GM18517 (cell line): ENCODE measurements around the gene AKT3.

Source experiments
- ATAC-seq: cut with Tn5 transposase; IDR thresholded peaks from one replicate; pipeline ENCODE4 v1.9.1; 2021; ENCODE audit warnings: mild to moderate bottlenecking, moderate library complexity; ENCODE audit not compliant: unreplicated experiment

AKT3 gene

DNA sequence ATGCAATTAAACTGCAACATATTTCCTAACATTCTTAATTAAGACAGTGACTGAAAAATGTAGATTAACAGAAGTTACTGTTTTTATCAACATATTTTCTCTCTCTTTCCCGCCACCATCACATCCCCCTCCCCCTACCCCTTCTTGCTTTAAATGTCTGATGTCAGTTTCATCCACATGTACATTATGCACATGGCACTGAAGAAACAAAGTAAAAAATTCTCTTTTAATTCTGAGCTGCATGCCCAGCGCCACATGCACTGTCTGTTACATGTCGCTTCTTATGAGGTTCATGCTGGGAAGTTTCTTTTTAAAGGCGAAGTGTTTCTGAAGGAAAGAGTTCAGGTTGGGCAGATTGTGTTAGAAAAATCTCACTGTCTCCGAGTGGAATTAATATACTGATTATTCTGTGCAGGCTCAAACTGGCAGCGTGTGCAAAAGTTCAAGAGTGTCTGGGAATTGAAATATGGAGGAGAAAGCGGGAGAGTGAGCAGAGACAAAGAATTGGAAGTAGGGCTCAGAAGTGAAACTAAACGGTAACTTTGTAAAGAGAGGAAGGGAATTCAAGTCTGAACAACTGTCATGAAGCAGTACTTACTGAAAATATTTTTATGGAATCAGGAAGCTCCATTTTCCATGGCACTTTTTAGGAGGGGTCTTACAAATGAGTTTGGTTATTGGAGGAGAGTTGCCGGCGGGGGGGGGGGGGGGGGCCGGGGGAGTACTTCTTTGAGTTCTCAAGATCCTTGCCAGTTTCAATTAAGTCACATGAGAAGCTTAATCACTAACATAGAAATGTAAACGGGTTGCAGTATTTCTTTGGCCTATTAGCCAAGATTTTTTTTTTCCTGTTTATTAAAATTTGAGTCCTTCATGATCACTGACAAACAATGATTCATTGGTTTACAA is 376.6 kb downstream of the AKT3 start:
- no peak for ATAC-seq

DNA sequence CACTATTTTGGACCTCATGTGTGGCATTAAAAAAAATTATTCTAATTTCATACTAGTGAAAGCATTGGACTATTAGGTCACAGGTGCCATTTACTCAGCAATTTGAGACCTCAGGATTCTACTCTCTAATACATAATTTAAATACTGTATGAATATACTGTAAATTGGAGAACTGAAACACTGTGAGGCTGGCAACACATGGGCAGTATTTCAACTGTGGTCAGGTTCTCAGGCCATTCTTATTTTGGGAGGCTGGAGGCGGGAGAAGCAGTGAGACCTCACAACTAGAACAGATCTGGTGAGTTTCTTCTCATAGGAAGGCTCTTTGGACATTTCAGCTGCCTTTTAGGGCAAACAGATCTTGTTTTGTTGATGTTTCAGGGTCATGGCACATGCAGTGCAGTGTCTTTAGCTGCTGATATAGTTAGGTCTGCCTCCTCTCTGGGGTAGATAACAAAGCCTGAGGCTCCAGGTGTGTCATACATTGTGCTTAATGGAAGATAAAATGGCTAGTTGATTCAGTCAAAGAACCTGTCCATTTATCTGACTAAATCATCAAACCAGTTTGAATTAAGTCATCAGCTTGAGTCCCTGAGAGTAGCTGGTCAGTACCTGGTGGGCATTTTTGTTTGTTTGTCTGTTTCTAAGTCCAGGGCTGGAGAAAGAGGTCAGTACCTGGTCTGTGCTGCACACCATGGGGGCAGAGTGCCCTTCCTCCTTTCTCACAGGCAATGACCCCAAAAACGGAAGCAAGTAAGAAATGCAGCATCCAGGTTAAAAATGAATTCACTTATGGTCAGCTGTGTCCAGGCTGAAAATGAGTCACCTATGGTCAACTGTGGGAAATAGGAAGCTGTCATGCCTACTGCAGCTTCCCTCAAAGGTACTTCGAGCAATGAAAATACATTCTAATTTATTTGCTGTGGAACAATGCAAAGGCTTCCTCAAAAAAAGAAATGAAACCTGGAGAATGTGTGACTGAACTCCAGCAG is 378.0 kb downstream of the AKT3 start:
- peak; percentile 89 for ATAC-seq

DNA sequence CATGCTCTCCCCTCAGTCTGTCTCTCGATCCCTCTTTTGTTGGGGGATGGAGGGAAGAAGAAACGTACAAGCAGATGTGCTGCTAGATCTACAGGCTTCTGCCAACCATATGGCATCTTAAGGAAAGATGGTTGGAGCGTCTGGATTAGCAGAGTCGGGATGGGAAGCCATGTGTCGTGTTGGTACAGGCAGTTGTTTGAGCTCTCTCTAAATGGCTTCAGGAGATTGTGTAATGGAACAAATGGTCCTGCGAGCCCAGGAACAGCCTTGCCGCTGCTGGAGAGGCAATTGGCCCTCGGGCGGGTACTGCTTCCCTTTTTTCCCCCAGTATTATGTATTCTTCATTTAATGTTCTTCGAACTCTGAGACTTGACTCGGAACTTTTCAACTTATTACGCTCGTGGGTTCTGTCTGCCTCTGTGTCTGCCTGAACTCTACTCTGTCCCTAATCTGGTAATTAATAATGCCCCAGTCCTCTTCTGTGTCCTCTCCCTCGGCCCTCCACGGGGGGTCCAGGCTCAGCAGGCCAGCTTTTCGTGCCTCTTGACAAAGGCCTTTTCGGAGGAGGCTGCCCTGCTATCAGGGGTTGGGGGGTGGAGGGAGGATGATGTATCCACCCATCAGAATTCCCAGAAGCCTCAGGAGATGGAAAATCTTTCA is 378.9 kb downstream of the AKT3 start:
- no peak for ATAC-seq

DNA sequence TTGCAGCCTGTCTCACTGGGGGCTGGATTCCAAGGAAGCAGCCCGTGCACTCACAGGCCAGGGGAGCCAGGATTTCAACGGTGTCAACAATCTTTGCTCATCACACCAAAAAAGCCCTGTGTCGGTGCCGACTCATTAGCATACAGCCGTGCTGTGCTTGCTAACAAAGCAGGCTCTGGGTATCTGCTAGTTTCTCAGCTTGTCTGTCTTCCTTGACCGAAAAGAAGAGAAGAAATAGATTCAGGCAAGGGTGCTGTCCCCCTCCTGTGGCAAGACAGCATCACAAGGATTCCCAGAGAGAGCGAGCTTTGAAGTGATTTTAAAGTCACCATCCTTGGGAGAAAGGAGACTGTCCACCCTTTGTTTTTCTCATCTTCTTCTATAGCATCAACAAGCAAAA is 379.5 kb downstream of the AKT3 start:
- no peak for ATAC-seq

DNA sequence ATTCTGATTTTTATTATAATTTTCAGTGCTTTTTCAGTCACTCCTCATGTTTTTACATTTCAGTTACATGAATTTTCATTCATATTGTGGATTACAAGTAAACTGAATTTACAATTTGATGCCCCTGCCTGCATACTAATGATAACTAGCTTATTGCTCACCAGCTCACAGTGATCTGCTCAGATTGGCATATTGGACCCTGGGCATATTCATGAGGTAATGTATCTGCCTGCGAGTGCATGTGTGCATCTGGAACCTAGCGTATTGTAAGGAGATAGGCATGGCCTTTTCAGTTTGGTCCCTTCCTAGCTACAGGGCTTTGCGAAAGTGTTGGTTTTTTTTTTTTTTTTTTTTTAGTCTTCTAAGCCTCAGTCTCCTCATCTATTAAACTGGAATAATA is 380.5 kb downstream of the AKT3 start:
- no peak for ATAC-seq

DNA sequence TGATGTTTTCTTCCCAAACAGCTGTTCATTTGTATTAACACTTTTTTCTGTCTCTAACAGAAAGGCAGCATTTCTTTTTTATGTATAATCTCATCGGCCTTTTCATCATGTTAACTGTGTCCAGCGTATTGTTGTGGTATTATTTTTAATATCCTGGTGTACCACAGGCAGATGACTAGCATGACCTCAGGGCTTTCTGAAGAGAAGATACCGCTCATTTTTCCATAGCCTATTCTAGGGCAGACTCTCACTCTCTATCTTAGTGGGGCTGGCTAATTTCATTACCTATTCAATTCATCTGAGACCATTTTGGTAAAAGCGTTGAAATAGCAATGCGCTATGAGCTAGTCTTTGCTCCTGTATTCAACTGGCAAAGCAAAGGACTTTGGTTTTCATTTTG is 384.3 kb downstream of the AKT3 start:
- no peak for ATAC-seq

DNA sequence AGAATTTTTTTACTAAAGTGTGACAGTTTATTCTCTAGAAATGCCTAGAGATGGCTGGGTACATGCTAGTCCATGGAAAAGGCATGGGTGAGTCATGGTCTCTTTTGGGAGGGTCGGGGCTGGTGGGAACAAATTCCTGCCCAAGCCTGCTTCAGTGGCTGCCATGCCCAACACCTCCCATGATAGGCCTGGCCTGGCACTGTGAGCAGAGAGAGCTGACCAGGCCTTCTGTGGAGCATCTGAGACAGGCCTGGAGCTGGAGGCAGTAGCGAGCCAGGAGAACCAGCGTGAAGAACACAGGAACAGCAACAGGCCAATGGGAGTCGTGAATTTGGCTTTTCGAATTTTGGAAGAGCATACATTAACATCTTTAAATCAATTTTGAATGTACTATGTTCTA is 385.0 kb downstream of the AKT3 start:
- no peak for ATAC-seq

DNA sequence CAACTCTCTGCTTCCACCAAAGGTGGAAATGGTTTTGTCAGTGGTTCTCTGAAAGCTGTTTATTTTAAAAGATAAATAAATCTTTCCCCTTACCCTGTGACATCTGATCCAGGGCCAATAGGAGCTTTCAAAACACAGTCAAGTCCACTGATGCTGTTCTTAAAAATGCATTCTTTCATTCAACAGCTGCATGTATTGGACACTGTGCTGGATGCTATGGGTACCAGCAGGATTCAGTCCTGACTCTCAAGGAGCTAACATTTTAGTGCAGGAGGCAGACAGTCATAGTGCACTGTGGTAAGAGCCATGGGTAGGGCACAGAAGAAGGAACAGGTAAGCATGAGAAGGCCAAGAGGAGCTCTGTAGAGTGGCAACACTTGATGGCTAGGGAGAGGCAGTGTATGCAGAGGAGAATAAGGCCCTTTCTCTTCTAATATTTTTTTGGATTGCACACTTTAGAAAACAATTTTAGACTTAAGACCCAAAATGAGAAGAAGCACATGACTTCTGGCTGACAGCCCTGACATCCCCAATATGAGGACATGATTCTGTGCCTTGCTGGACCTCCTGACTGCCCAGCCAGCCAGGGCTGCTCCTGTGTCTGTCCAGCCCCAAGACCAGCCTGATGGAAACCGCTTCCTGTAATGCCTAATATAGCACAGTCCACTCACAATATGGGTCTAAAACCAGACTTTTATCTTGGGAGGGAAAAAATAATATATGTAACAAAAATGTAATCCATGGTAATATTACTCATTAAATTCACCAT is 386.9 kb downstream of the AKT3 start:
- no peak for ATAC-seq

DNA sequence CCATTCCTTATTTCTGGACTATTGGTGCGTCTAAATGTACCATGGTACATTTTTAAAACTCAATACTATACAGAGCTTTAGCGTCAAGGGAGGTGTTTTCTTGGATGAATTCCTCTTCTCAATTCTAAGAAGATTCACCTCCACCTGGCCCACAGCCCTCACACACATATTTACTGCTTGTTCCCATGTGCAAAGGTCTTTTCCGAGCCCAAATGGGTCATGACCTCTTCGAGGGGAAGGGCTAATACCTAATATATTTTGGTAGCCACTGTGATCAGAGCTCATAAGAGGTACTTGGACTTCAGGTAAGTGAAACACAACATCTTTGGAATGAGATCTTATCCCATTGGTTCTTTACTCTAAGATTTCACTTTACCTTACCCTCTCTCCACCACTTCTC is 388.3 kb downstream of the AKT3 start:
- no peak for ATAC-seq

DNA sequence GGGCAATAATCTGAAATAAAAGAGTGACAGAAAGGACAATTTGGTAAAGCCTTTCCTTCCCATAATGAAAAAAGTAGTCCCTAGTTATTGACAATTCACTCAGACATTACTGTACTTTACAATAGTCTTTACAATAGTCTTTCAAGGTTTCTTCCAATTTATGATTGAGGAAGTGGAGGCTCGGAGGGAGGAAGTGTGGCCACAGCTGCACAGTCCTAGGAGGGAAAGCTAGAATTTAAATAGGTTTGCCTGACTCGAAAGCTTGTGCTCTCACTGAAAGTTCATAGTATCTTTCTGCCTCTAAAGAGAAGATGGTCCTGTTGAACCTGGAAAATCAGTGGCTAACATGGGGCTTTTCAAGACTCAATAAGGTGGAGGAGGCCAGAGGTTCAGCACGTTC is 391.0 kb downstream of the AKT3 start:
- no peak for ATAC-seq

DNA sequence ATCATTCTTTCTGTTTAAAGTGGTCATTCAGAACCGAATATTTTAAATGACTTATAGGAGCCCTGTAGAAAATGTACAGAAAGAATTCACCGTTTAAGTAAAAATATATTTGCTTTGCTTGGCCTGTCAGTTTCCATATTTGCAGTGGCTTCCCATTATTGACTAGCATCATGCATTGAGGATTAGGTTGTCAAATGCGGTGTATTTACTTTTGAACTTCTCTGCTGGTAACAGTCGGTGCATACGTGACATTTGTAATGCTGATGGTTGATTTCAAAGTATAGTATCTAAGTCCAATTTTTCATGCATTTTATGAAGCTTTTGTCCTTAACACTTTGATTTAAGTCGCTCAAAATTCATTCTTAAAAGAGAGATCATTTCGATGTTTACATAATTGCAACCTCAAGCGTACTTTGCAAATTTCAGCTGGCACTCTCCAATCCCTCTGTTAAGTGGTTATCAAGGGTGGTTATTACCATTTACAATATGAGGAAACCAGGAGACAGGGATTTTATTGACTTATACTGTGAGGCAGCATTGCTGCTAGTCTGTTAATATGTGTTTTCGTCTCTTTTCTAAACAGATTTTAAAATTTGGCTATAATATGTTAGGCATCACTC is 392.6 kb downstream of the AKT3 start:
- ATAC-seq = no peak

DNA sequence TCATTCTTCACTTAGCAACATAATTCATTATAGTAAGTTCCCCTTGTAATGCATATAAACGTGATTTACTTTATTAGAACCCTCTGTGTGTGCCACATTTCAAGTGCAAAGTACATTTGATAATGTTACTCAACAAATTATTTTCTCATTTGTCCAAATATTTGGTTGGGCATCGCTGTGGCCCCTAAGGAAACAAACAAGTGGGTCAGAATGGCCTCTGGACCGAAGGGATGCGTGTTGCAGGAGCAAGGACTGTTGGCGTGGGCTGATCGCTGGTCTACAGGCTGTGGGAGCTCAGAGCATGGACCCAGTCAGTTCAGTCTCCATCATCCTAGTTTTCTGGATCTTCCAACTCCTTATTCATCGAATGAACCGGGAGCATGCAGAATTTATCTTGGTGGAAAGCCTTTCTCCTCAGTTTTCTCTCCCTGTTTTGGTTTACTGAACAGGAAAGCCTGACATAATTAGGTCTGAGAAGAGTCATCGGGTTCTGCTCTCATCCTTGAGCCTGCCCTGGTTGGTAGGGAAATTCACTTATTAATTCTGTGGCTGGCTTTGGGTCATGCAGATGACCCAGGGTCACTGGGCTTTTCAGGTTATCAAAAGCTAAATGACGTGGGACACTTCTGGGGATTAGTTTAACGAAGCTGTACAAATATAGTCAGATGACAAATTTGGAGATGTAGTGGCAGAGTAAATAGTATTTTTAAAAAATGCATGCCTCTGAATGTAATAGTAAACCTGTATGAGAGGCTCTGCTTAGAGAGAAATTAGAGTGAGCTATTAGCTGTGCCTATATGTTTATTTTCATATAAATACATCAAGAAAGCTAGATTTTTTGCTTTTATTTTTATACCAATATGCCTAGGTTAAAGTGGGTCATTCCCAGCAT is 394.0 kb downstream of the AKT3 start:
- no peak for ATAC-seq

DNA sequence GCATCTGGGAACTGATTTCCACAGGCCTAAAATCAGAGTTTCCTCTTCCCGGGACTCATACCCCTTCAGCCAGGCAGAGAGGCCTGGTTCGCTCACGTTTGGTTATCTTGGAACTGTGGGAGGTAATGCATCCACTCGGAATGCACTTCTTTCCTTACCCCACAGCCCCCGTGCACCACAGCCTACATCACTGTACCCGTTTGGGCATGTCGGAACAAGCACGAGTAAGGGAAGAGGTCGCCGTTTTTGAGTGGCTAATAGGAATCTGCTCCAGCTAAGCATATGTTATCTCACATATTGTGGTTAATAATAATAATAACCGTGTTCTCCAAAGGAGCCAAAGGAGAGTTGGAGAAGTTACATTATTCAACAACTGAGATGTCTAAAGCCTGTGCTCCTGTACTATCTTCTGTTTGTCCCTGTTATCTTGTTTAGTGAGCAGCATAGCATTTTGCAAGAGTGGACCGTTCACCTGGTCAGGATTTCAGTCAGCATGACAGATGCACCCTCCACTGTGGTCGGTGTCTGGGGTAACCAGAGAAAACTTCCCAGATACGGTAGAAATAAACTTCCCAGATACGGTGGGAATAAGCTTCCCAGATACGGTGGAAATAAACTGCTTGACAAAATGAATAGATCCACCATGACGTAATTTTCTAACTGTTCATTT is 395.6 kb downstream of the AKT3 start:
- no peak for ATAC-seq

DNA sequence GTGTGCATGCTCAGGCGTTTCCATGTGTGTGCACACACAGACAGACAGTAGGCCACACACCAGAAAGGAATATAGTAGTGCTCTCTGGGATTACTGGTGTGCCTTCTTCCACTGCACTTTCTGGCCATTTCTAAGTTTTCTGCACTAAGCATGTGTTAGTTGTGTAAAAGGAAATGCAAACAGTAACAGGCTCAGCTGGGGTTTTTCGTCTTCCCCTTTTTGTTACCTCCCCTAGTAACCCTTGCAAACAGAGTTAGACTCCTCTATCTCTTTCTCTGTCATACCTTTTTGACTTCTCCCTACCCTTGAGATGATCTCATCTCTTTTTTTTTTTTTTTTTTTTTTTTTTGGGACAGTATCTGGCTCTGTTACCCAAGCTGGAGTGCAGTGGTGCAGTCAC is 398.0 kb downstream of the AKT3 start:
- ATAC-seq = no peak

DNA sequence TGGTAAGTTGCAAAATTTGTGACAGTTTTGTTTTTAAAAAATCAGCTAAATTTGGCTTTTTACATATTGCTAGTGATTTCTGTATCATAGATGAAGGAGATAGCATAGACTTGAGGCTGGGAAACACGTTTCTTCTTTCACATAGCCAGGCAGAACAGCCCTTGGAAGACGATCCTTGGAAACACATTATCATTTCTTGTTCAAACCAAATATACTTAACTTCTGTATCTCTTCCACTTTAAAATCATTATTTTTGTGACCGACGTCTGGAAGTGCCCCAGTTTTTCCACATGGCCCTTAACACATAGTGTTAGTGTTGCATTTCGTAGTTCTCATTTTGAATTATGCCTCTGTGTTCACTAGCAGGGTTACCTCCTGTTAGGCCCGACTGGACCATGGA is 400.7 kb downstream of the AKT3 start:
- no peak for ATAC-seq

DNA sequence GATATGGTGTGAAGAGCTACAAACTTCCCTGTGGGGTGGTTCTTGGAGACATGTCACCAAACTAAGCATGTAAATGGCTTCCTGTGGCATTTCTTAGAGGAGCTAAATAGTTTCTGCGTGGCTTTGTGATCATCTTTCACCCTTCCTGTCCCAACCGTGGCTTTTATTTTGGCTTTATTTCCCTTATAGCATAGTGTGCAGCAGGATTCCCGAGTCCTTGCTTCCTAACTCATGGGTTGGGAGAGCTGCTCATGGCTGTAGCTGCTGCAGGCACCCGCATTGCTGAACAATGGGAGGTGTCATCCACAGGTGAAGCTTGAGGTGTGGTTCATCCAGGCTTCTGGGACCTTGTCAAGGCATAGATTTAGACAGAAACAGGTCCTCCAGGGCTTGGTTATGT is 402.2 kb downstream of the AKT3 start:
- no peak for ATAC-seq

DNA sequence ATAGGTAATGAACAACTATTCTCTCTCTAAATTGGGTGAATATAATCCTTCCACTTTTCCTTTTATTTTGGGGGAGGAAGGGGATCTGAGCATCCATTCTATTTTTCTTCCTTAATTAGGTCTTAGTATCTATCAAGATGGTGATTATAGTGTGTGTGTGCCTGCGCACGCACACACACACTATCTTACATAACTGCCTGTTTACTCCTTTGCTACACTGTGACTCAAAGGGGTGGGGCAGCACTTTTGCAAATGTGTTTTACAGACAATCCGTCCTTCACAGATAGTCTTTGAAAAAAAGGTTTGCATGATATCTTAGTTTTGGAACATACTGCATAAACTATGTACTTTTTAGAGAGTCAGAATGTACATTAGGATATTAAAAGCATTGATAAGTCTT is 402.7 kb downstream of the AKT3 start:
- no peak for ATAC-seq

DNA sequence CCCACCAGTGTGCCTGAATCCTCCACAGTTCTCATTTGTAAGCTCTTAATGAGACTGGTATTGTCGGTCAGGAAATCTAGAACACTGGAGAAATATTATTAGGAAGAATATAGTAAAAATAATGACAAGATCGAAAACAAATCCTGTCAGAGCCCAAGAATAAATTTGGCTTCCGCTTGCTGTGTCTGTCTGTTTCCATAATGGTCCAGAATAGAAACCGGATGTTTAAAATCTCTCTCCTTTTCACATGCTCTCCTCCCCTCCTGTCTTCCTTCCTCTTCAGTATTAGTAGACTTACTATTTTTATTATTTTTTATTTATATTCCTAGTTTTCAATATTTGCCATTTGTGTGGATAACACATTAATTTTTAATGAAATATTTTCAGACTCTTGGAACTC is 406.5 kb downstream of the AKT3 start:
- ATAC-seq = no peak

DNA sequence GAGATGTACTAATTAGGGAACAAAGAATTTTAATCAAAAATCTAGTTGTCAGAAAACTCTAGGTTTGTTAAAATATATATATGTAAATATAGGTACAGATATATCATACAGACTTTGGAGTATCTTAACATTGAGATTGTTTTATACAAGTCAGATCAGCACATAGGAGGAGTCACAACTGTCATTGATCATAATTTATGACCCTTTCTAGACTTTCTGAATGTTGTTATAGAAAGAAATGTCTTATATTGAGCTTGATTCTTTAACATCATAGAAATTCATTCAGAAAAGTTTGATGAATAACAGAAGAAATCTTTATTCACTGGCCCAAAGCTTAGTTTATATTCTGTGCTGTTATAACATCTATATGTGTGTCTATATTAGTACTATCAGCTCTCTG is 408.4 kb downstream of the AKT3 start:
- no peak for ATAC-seq
